HG03097 (cell line): ENCODE results near the gene APOL3.
A peak's percentile ranks its signal among the peaks of the same experiment; 100 is the strongest.
"Not testable (repeated sequence)": the region's sequence is repeated elsewhere in the genome, so short reads cannot be mapped to it uniquely, and the experiment has no call there.

Experiments
- ATAC-seq: cut with Tn5 transposase; IDR thresholded peaks from one replicate; pipeline ENCODE4 v1.9.1; 2021; ENCODE audit not compliant: unreplicated experiment, low FRiP score

The APOL3 gene

DNA sequence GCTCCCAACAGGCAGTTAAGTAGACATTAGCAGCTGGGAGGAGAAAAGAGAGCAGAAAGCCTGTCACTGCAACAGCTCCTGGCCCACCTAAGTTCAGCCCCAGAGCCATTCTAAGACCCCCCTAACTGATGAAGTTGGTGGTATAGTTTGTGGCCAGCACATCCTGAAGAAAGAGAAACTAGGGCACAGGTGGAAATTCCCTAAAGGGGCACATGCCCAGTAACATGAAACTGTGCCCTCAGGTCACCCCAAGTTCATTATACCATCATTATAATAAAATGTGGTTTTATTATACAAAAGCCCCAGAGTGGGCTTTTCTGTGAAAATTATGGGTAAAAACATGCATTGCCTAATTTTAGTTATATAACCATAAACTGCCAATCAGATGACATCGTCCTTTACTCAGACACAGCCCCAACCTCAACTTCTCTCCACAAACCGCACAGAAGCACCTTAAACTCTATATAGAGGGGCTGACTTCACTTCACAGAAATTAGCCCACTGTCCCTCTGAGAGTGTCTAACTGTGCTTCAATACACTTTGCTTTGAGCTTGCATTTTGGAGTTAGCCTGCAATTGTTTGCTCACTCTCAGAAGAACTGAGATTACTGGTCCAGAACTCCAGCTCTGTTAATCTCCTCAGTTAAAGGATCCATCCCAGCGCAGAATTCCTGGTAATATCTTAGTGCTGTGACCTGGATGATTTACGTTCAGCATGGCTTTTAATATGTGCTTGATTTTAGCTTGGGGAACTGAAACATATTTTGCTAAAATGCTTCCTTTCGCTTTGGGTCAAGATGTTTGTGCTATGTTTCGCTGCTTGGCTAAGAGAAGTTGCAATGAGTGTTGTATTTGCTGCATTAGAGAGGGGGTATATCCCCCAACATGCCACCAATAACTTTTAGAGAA, 1.8 kb upstream of the APOL3 start:
- ATAC-seq = peak; percentile 39

DNA sequence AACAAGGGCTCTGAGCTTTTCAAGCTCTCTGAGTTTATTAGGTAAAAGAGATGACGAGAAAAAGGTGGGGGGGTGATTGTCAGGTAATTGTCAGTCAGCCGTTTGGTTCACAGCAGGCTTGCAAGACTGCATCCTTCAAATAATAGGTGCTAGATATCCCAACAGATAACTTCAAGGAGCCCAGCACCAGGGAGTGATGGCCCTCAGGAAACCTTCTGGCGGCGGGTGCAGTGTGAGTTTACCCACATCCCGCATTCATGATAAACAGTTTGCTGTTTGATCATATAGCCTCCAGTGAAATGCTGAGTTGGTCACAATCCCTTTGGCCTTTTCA, 1.2 kb upstream of the APOL3 start:
- ATAC-seq = not testable (repeated sequence)

DNA sequence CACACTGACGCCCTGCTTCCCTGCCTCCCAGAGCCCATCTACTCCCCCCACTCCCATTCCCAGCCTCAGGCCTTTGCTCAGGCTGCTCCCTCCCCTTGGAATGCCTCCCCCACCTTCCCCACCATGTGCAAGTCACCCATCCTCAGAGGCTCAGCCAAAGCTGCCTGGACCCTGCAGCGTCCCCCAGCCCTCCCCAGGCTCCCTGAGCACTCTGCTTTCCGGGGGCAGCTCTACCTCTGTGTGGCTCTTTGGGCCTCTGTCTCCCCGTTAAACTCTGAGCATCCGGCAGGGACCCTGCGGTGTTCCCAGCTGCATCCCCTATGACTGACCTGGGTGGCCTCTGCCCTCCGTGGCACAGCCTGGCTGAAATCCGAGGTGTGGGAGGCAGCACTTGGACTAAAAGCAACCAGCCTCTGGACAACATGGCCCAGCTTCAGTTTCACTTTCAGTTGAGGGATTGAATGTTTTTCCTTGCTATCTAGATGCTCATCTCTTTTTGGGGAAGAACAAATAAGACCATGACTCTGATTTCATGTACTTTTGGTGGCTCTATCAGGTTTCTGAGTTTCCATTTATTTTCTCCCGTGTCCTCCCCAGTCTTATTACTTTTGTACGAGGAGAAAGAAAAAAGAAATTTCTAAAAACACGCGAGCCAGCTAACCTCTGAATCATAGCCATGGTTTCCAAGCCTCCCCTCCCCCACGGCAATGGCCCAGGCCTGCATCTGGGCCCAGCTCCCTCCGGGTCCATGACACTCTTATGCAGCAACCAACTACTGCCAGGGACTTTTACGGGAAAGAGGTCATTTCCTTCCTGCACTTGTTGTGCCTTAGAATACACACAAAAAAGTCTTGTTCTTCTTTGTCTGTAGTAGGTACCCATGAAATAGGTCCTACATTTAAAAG, 3.8 kb downstream of the APOL3 start:
- ATAC-seq = no peak

DNA sequence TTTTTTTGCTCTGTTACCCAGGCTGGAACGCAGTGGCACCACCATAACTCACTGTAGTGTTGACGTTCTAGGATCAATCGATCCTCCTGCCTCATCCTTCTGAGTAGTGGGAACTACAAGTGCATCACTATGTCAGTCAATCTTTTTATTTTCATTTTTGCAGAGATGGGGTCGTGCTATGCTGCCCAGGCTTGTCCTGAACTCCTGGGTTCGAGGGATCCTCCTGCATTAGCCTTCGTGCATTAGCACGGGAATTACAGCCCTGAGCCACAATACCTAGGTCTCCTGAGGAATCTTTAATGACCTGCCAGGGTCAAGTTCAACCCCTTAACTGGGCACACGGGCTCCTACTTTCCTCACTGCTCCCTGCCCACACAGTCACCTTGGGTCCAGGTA, 4.4 kb downstream of the APOL3 start:
- no peak for ATAC-seq

DNA sequence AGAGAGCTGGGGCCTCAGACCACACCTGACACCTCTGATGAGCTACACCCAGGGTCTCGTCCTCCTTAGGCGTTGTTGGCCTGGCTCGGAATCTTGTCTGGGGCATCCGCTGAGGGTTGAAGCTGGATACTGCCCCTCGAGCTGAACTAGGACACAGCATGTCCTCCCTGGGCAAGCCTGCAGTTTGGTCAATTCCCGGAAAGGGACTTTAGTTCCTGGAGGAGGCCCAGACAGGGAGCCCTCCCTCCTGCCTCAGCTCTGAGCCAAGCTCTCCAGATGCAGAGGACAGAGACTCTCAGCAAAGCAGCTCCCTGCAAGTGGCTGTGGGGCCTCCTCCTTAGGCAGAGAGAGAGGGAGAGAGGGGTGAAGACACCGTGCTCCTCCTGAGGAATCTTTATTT, 4.9 kb downstream of the APOL3 start:
- ATAC-seq = no peak

DNA sequence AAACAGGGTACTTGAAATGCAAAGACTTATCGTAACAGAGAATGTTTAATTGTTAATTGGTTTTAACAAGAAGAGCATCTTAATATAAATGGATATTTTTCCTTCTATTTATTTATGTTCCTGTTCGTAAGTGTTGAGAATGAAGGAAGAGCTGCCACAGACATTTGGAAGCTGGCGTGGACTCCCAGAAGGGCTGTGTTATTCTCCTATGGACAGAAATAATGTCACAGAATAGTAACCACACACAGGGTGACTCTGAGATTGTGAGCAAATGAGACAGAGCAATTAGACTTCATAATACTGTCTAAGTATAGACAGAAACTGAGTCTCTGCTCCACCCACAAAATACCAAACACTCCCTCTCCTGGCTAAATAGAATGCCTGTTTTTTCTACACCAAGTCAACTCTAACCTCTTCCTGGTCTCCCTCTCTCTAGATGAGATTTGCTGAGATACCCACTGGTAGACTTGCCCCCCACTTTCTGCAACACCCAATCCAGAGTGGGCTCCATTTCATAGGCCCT, 6.1 kb downstream of the APOL3 start:
- no peak for ATAC-seq

DNA sequence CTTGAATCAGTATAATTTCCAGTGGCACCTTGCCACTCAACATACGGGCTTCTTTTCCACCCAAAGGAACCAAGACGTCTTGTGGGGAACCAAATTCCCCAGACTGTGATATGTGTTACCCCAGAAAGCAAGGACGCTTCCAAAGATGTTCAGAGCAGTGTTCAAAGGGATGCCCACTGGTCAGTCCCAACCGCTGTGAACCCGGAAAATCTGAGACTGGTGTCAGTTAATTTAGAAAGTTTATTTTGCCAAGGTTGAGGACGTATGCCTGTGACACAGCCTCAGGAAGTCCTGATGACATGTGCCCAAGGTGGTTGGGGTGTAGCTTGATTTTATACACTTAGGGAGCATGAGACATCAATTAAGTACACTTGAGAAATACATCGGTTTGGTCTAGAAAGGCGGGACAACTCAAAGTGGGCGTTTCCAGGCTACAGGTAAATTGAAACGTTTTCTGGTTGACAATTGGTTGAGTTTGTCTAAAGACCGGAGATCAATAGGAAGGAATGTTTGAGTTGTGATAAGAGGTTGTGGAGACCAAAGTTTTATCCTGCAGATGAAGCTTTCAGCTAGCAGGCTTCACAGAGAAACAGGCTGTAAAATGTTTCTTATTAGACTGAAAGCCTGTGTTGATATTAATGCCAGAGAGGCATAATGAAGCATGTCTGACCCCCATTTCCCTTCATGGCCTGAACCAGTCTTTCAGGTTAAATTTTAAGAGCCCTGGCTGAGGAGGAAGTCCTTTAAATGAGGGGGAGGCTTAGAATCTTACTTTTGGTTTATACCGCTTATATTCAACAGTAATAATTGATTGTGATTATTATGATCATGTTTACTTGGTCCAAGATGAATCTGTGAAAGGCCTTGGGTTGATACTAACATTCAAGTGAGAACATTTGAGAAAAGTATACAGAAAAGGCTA, 6.8 kb downstream of the APOL3 start:
- no peak for ATAC-seq

DNA sequence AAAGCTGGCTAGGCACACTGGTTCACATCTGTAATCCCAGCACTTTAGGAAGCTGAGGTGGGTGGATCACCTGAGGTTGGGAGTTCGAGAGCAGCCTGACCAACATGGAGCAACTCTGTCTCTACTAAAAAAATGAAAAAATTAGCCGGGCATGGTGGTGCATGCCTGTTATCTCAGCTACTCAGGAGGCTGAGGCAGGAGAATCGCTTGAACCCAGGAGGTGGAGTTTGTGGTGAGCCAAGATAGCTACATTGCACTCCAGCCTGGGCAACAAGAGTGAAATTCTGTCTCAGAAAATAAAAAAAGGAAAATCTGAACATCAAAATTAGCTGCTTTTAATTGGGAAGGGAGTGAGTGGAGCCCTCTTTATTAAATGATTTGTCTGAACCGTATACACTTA, 7.7 kb downstream of the APOL3 start:
- not testable (repeated sequence) for ATAC-seq

DNA sequence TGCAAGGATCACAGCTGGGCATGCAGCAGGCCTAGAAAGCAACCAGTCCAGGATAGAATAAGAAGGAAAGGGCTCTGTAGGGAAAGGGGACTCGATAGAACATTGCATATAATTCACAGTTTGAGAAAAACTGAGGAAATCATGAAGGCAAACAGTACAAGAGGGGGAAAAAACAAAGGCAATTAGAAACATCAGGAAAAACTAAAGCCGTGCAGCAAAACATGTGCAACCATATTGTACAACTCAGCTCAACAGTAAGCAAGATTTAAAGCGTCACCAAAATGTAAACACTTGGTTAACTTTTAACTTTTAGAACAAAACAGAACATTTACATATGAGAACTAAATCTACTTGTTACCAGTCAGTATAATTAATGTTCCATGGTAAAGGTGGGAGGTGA, 8.5 kb downstream of the APOL3 start:
- ATAC-seq = no peak

DNA sequence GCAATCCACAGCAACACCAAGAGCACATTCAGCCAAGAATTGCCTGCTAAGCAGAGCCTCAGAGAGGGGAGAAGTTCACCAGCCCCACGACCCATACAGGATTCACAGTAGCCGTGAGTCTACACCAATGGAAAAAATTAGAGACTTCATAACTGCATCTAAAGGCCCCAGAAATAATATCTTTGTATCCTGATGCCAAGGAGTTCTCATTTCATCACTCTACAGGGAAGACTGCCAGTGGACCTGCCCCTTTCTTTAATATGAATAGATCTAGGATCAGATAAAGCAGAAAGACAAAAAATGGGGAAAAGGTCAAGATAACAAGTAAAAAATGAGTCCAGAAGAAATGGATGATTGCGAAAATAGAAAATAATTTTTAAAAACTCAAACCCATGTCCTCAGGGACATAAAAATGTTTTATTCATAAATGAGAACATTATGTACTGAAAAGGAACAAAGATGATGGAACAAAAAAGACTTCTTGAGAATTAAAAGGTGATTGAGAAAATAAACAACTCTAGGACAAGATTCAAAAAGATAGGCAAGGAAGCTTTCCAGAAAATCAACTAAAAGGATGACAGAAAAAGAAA, 9.5 kb downstream of the APOL3 start:
- ATAC-seq = no peak

DNA sequence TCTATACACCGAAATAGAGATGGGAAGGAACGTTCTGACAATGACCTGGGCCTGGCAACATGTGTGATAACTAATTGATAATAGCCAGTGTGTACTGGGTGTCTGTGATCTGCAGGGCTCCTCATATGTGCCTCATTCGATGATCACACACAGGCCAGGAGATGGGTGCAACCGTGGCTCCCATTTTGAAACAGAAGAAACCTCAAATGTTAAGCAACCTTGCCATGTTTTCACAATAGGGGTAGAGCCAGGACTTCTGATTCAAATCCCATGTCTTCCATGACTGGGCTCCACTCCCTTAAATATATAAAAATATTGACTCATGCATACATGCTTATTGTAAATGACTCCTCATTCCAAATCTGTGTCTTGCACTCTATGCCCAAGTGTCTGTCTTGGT, 11.1 kb downstream of the APOL3 start:
- no peak for ATAC-seq

DNA sequence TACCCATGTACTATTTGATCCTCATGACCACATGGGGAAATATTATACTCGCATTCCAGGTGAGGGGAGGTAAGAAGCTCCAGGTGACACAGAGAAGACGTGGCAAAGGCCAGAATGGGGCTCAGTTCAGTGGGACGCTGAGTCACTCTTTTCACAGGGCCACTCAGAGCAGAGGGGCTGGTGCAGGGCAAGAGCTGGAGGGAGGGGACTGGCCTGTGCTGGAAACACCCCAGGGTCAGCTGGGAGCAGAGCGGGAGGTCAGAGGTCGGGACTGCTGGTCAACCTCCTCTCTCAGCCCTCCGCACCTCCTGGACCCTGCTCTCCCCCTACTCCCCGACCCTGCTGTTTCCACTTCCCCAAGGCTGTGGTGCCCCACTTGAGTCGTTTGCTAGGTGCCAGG, 12.1 kb downstream of the APOL3 start:
- no peak for ATAC-seq

DNA sequence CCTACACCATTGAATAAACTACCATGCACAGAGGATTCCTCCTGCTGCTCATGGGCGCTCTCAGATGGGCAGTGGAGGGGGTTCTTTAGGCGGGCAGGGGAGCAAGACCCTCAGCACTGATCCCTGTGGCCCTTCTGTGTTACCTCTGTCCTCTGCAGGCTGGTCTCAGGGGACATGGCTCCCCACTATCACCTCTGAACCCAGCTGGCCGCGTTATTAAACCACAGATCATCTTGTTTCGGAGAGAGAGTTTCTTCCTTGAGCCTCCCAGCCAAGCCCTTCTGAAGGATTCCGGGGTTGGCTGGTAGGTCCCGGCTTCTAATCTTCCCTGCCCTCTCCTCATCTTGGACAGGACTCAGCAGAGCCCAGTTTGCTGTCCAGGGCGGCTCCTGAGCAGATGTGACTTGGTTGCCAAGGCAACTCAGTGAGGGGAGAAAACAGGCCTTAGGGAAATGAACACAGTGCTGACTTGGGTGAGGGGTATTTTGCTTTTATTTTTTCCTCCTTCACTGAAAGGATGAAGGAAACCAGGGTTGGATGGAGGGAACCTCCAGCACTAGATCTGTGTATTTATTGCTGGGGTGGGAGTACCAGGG, 13.3 kb downstream of the APOL3 start:
- no peak for ATAC-seq

DNA sequence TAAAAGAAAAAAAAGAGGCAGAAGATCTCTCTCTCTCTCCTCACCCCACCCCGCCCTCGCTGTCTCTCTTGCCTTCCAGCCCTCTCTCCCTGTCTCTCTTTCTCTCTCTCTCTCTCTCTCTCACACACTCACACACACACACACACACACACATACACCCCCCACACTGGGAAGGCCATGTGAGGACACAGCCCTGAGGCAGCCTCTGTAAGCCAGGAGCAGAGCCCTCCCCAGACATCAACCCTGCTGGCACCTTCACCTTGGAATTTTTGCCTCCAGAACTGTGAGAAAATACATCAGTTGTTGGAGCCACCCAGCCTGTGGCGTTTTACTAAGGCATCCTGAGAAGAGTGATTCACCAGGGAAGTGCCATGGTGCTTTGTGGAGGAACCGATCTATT, 14.7 kb downstream of the APOL3 start:
- no peak for ATAC-seq

DNA sequence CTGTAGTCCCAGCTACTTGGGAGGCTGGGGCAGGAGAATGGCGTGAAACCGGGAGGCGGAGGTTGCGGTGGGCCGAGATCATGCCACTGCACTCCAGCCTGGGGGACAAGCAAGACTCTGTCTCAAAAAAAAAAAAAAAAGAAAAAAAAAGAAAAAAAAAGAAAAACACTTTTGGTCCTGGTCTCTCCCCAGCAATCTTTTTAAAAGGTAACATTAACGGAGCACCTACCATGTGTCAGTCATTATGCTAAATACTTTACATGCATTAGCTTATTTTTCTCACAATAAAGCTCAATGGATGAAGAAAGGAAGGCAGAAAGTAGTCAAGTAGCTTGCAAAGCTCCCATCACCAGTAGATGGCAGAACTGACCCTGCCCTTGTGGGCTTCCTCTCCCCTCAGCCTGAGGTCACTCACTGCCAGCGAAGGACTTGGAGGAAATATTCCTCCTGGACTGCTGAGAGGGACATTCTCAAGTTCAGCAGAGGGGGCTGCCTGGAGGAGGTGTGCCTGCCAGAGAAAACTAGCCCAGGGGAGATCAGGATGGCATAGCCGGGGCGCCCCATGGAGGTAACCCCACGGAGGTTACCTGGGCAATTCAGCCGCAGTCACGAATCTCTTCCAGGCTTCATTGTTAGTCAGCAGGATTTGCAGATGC, 15.5 kb downstream of the APOL3 start:
- no peak for ATAC-seq

DNA sequence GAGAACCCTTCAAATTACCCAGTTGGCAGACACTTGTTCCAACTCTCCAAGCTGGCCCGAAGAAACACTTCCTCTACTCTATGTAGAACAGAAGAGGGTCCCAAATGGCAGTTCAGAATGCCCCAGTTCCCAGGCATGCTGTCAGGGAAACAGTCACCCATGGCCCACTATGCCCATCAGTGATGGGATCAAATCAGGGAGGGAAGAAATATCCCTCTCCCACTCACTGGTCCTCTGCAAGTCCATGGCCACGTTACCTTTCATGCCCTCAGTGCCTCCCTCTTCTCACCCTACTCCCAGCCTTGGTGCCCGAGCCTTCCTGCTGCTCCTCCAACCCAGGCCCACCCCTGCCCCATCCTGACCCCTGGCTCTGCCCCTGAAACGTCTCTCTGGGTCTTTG, 16.6 kb downstream of the APOL3 start:
- no peak for ATAC-seq

DNA sequence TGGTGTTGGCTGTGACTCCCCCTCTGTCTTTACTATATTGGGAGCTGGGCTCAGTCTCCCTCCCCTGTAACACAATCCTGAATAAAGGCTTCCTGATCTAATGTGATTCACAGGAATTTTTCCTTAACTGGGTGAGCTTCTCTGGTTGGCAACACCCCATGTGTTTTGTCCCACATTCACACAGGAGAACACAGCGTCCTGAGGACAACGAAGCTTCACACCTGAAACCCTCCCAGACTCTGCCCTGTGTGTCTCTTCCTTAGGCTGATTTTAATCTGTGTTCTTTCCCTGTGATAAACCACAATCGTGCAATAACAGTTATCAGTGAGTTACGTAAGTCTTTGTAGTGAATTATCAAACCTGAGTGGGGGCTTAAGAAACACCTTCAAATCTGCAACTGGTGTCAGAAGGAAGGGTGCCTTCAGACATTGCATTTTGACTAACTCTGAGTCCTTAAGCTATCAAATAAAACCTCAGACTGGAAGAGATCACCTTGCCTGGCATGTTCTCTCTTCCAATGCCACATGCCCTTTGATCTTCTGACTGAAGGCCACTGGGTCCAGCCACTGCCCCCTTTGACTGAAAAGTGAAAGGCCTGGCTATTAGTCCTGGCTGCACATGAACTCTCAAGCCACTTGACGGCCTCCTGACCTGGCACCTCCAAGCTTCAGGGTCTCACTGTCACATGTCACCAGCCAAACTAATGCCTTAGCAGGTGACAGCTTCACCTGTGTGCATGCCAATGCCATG, 17.3 kb downstream of the APOL3 start:
- ATAC-seq = no peak

DNA sequence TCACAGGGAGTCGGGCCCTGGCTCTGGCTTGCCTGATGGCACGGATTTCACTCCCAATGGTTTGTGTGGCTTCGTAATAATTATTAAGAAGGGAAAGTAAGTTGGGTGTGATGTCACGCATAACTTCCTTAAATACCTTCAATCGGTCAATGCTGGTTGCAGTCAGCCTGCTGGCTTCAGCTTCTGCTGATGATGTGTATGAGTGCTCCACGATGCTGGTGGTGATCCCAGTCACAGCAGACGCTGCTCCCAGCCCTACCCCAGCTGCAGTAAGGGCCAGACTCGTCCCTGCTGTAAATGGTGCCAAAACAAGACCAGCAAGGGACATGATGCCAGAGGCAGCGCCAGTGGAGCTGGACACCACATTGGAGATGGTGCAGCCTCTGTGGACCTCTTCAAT, 19.1 kb downstream of the APOL3 start:
- ATAC-seq = no peak

DNA sequence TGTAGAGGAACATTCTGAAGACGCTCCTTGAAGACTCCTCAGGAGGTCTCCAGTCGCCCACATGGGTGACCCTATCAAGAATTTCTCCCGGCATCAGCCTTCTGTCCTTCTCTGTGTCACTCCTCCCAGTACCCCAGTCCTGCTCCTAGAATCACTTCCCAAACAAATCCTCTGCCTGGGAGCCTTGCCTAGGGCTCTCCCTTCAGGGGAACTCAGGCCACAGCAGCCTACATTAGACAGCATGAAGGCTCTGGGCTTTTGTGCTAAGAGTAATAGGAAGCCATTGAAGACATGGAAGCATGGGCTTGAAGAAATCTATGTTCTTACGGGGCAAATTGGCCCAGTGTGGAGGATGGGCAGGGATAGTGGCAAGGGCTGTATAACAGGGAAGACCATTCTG, 21.8 kb downstream of the APOL3 start:
- ATAC-seq = not testable (repeated sequence)
